Omental fat pad (tissue), 4 donors: ENCODE results near the gene EDEM1. TPM values are rescaled to one million over a fixed set of nuclear protein-coding genes. Genes with fewer than 3 reads are reported as not detected.
"Not testable (repeated sequence)": the region's sequence is repeated elsewhere in the genome, so short reads cannot be mapped to it uniquely, and the experiment has no call there.

ENCODE experiments used
- ATAC-seq: fragments of 150-250 bp; one replicate; pipeline ENCODE4 v1.9.1; 2016; ENCODE audit warnings: mild to moderate bottlenecking, moderate library complexity; ENCODE audit not compliant: low FRiP score
- DNase-seq: peaks from one replicate; pipeline ENCODE4 v3.0.0-alpha.2; 2019; ENCODE audit warnings: low spot score
- total RNA-seq, 4 donors: library from RNA; depleted of rRNA; stranded (reverse); fragments of >200 nt; gene quantifications; one replicate each; pipeline ENCODE4 v1.1.0, GENCODE V29; 2016
- TF ChIP-seq, protein P1 (sequence below), 3 donors: fragments of 450-650 bp; IDR thresholded peaks; one replicate each; pipeline ENCODE4 v1.5.1; 2016 to 2017; ENCODE audit warnings: antibody characterized with exemption in 3 of 3, mild to moderate bottlenecking in 3 of 3, moderate library complexity in 2 of 3

Gene EDEM1
- total RNA-seq, 4 donors from 2014 or later = 32.7 to 69.4 (median 49.9) TPM

DNA sequence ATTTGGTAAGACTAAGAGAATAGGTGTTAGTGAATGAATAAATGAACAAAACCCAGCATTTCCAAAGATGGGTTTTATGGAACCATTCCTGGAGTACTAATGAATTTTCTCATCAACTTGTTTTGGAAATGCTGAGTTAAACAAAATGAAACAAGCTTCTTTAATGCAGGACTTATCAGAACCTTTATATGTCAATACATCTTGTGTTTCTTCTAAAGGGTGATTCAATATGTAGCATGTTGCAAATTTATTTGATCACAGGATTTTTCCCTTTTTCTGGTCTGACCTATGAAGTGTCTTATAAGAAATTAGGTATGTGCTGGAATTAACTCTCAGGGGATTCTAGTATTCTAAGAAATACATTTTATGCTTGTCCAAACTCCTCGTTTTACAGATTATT lies 53.2 kb downstream of the EDEM1 start:
- no peak for ATAC-seq
- TF ChIP-seq, protein P1, sequence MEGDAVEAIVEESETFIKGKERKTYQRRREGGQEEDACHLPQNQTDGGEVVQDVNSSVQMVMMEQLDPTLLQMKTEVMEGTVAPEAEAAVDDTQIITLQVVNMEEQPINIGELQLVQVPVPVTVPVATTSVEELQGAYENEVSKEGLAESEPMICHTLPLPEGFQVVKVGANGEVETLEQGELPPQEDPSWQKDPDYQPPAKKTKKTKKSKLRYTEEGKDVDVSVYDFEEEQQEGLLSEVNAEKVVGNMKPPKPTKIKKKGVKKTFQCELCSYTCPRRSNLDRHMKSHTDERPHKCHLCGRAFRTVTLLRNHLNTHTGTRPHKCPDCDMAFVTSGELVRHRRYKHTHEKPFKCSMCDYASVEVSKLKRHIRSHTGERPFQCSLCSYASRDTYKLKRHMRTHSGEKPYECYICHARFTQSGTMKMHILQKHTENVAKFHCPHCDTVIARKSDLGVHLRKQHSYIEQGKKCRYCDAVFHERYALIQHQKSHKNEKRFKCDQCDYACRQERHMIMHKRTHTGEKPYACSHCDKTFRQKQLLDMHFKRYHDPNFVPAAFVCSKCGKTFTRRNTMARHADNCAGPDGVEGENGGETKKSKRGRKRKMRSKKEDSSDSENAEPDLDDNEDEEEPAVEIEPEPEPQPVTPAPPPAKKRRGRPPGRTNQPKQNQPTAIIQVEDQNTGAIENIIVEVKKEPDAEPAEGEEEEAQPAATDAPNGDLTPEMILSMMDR (IDR thresholded peaks at IDR 0.05) = no peak
- no peak for DNase-seq

DNA sequence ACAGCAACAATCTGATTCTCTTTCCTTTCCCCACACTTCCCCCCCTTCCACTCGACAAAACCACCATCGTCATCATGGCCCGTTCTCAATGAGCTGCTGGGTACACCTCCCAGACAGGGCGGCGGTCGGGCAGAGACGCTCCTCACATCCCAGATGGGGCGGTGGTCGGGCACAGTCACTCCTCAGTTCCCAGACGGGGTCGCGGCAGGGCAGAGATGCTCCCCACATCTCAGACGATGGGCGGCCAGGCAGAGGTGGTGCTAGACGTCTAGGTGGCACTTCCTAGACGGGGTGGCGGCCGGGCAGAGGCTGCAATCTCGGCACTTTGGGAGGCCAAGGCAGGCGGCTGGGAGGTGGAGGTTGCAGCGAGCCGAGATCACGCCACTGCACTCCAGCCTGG lies 55.3 kb downstream of the EDEM1 start:
- not testable (repeated sequence) for ATAC-seq, DNase-seq

DNA sequence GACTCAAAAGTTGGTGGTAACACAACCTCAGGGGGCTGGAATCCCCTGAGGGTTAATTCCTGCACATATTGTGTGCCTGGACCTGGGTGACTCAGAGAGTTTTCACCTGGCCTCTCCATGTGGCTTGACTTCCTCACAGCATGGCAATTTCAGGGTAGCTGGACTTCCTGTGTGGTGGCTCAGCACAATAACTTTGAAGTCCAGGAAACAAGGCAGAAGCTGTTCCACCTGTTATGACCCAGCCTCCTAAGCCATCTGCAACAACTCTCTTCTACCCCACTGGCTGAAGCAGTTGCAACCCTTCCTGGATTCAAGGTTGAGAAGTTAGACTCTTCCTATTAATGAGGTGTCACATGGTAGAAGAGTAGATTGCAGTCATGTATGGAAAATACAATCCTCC lies 58.4 kb downstream of the EDEM1 start:
- ATAC-seq (no peak), DNase-seq (no peak)
- TF ChIP-seq, protein P1 (IDR thresholded peaks at IDR 0.05) = no peak

DNA sequence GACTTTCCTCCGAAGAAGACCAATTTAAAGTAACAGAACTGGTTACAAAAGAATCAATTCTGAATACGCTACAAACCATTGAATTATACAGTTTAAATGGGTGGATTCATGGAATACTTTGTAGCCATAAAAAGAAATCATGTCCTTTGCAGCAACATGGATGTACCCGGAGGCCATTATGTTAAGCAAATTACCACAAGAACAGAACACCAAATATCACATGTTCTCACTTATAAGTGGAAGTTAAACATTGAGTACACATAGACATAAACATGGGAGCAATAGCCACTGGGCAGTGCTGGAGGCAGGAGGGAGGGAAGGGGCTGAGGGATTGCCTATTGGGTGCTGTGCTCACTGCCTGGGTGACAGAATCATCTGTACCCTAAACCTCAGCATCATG lies 61.3 kb downstream of the EDEM1 start:
- DNase-seq = no peak
- no peak for ATAC-seq
- TF ChIP-seq, protein P1 (IDR thresholded peaks at IDR 0.05) = no peak

DNA sequence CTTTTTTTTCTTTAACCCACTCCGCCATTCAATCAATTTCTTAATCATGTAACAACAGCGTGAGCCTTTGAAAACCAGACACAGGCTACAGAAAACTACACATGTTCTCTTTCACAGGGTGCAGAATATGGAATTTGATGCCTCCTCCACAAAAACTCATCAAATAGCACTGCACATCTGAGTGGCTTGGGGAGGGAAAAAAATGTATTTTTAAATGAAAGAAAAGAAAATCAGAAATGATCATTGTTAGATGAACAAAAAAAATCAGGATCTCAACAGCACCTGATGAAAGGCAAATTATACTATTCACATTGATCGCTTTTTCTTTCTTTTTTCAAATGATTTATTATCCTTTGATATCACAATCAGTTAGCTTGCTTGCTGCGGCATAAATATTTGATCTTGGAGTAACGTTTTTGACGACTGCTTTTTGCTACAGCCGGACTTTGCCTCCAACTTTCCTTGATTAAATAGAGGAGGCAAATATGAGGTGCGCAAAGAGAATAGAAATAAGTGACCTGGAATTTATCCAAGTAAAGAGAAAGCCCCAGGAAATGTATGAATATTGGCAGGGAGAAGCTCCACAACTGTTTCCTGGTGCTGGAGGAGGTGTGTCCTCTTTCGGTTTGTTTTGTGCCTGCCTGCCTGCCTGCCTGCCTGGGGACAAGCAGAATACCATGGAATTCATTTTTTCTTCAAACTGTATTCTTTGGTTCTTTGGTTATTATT lies 63.1 kb downstream of the EDEM1 start:
- TF ChIP-seq, protein P1 (IDR thresholded peaks at IDR 0.05) = no peak
- ATAC-seq (no peak), DNase-seq (no peak)

DNA sequence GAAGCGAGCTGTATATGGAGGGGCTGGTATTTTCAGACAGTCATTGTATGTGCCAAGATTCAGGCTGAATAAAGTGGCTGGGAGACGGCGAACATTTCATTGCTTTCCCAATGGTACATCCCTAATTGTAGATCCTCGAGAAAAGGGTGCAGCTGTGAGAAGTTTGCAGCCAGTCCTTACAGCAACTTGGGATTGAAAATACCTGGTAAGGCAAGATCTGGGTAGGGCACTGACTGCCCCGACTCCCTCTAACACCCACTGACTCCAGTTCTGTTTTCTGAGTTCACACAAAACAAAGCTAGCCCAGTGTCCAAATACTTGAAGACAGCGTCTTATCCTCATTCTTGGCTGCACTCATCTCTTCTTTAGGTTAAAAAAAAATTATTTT lies 63.7 kb downstream of the EDEM1 start:
- DNase-seq (no peak), ATAC-seq (no peak)
- TF ChIP-seq, protein P1 (IDR thresholded peaks at IDR 0.05) = no peak

DNA sequence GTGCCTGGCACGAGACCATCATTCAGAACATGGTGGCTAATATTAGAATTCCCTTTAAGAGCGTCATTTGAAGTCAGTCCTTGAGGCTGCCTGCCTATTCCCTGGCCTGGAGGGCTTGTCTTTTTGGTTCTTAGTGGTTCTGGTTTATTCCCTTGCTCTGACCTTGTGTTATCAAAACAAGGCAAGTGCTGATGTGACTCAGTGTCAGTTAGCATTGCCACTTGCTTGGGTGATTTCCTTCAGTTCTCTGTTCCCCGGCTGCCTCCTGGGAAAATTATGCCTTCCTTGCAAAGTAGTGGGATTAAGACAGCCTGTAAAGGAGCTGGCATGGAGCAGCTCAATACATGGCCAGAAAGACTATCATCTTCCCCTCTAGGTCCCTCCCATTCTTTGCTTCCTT lies 64.6 kb downstream of the EDEM1 start:
- DNase-seq = no peak
- TF ChIP-seq, protein P1 (IDR thresholded peaks at IDR 0.05) = no peak
- no peak for ATAC-seq
